MM.1S (cell line): ENCODE data around the gene GPR61.

Source experiments
- EZH2 ChIP-seq: fragments of 300-600 bp; sonication (generic); optimal IDR thresholded peaks from 2 replicates; pipeline ENCODE3; 2017; ENCODE audit warnings: low read depth, mild to moderate bottlenecking, antibody characterized with exemption, low read length, mixed read lengths
- TF ChIP-seq, protein P1 (sequence below): fragments of 300-600 bp; sonication (generic); IDR thresholded peaks from 2 replicates; pipeline ENCODE4 v1.5.1; 2016; ENCODE audit warnings: antibody characterized with exemption, low read length, mixed read lengths

DNA sequence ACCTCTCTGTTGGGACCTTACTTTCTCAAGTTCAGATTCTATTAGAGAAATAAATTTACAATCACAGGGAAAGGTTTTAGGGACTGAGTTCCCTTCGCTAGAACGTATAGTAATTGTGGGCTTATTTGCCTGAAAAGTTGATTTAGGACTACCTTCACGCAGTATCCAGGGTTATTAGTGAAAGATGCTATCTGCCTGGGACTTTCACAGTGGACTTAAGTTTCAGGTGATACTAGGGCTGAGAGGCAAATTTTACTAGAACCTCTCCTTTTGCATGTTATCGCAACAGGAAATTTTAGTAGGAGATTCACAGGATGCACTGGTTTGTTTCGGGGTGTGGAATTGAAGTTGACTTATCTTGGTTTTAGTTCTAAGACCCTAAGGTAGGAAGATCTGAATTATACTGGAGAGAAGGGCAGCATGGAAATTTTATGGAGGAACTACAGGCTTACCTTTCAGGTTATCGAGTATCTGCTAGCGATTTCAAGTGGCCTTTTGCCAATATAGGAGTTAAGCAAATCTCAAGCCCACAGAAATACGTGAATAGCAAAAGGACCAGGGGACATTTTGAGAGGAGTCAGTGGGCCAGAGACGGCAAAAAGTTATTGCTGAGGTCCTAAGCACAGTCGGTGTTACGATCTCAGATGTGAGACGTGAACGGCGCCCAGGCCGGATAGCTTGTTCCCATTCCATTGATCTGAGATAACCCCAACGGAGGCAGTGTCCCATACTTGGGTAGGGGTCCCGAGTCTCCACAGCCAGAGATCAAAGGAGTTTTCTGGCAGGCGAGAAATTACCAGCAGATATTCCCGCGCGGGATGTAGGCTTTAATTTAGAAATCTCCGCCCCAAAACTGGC lies 8.0 kb downstream of the GPR61 start:
- TF ChIP-seq, protein P1, sequence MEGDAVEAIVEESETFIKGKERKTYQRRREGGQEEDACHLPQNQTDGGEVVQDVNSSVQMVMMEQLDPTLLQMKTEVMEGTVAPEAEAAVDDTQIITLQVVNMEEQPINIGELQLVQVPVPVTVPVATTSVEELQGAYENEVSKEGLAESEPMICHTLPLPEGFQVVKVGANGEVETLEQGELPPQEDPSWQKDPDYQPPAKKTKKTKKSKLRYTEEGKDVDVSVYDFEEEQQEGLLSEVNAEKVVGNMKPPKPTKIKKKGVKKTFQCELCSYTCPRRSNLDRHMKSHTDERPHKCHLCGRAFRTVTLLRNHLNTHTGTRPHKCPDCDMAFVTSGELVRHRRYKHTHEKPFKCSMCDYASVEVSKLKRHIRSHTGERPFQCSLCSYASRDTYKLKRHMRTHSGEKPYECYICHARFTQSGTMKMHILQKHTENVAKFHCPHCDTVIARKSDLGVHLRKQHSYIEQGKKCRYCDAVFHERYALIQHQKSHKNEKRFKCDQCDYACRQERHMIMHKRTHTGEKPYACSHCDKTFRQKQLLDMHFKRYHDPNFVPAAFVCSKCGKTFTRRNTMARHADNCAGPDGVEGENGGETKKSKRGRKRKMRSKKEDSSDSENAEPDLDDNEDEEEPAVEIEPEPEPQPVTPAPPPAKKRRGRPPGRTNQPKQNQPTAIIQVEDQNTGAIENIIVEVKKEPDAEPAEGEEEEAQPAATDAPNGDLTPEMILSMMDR, result no peak
- no peak for TF ChIP-seq EZH2
